DOHH2 (cell line): Measurements from ENCODE around the gene KCTD21.

Experiments used
- H3F3A ChIP-seq: fragments of 200-600 bp; sonication (generic), shearing (Covaris generic); 2 replicates; pipeline ENCODE4 v1.6.0; 2016; ENCODE audit warnings: antibody characterized with exemption, mild to moderate bottlenecking; ENCODE audit not compliant: control insufficient read depth, insufficient read depth
- H3K27ac ChIP-seq: fragments of 200-600 bp; sonication (generic); 2 replicates; pipeline ENCODE4 v1.5.1; 2014; ENCODE audit warnings: low read depth, mild to moderate bottlenecking, low read length, moderate library complexity
- H3K27me3 ChIP-seq: fragments of 200-600 bp; sonication (generic); 2 replicates; pipeline ENCODE4 v1.6.1; 2014; ENCODE audit warnings: mild to moderate bottlenecking, low read length, mixed read lengths; ENCODE audit not compliant: control insufficient read depth
- H3K36me3 ChIP-seq: fragments of 200-600 bp; sonication (generic); 2 replicates; pipeline ENCODE4 v1.6.1; 2014; ENCODE audit warnings: mild to moderate bottlenecking, low read length, moderate library complexity, mixed read lengths; ENCODE audit not compliant: control insufficient read depth
- H3K4me1 ChIP-seq: fragments of 200-600 bp; sonication (generic); 2 replicates; pipeline ENCODE4 v1.6.1; 2014; ENCODE audit warnings: mild to moderate bottlenecking, low read length, mixed read lengths; ENCODE audit not compliant: control insufficient read depth
- H3K4me2 ChIP-seq: fragments of 200-600 bp; sonication (generic); 2 replicates; pipeline ENCODE4 v1.6.0; 2014; ENCODE audit warnings: mild to moderate bottlenecking, low read length, moderate library complexity
- H3K4me3 ChIP-seq: fragments of 200-600 bp; sonication (generic); 2 replicates; pipeline ENCODE4 v1.5.1; 2014; ENCODE audit warnings: mild to moderate bottlenecking, low read length, mixed read lengths
- H3K79me2 ChIP-seq: fragments of 200-600 bp; sonication (generic); 2 replicates; pipeline ENCODE4 v1.6.1; 2014; ENCODE audit warnings: mild to moderate bottlenecking, low read length, mixed read lengths; ENCODE audit not compliant: control insufficient read depth
- H3K9me2 ChIP-seq: fragments of 200-600 bp; sonication (generic); replicated peaks from 2 replicates; pipeline ENCODE4 v1.6.1; 2014; ENCODE audit warnings: mild to moderate bottlenecking, low read length, mixed read lengths; ENCODE audit not compliant: control insufficient read depth
- H3K9me3 ChIP-seq: fragments of 200-600 bp; sonication (generic); 2 replicates; pipeline ENCODE4 v1.6.1; 2014; ENCODE audit warnings: antibody characterized with exemption, low read length, mixed read lengths; ENCODE audit not compliant: control insufficient read depth, insufficient read depth
- H4K20me1 ChIP-seq: fragments of 200-600 bp; sonication (generic); 2 replicates; pipeline ENCODE4 v1.6.0; 2014; ENCODE audit warnings: low read depth, mild to moderate bottlenecking, antibody characterized with exemption, low read length, moderate library complexity; ENCODE audit not compliant: control insufficient read depth, insufficient read depth
- EZH2phosphoT487 ChIP-seq: fragments of 200-600 bp; sonication (generic); IDR thresholded peaks from 2 replicates; pipeline ENCODE4 v1.6.1; 2017; ENCODE audit warnings: borderline replicate concordance, mild to moderate bottlenecking, antibody characterized with exemption, low read length, moderate library complexity, mixed read lengths
- TF ChIP-seq, protein P1 (sequence below): fragments of 200-600 bp; sonication (generic); IDR thresholded peaks from one replicate; pipeline ENCODE4 v1.5.1; 2014; ENCODE audit warnings: antibody characterized with exemption, mild to moderate bottlenecking, low read depth, low read length; ENCODE audit not compliant: poor library complexity, severe bottlenecking

KCTD21 gene

DNA sequence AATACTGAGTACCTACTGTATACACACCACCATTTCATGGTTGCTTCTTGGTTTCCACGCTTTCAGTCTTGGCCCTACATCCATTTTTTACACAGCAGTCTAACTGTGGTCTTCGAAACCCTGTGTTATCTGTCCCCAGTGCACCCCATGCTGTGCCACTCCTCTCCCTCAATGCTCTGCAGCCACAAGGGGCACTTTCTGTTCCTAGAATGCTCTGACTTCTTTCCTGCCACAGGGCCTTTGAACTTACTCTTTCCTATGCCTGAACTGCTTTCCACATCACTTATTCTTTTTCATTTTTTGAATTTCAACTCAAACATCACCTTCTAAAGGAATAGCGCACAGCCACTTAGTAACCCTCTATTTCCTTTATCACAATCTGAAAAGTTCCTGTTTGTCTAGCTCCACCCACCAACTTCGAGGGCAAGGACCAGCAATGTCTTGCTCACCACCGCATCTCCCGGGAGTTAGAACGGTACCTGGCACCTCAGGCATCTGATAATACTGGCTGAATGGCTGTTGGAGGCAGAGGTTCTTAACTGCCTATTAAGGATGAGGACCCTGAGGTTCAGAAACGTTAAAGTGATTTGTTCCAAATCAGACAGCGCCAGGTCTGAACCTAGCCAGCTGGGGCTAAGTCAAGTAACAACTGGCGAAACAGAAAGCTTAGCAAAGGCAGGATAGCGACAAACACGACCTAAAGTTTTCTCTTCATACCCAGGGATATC lies 49.6 kb downstream of the KCTD21 start:
- Histone ChIP-seq H3F3A (no peaks in the 10 kb centered on the region), H3K27ac (peak overlapping the region; percentile 58), H3K4me3 (peak overlapping the region; percentile 96), H3K79me2 (peaks cover 65% of the 10 kb centered on the region), H3K27me3 (no peaks in the 10 kb centered on the region), H3K4me1 (peaks cover 36% of the 10 kb centered on the region), H3K9me2 (no peaks in the 10 kb centered on the region), H3K9me3 (no peaks in the 10 kb centered on the region), H3K4me2 (peak overlapping the region; percentile 88), H3K36me3 (peaks cover 50% of the 10 kb centered on the region), H4K20me1 (no peaks in the 10 kb centered on the region)
- no peak for TF ChIP-seq EZH2phosphoT487
- TF ChIP-seq, protein P1, sequence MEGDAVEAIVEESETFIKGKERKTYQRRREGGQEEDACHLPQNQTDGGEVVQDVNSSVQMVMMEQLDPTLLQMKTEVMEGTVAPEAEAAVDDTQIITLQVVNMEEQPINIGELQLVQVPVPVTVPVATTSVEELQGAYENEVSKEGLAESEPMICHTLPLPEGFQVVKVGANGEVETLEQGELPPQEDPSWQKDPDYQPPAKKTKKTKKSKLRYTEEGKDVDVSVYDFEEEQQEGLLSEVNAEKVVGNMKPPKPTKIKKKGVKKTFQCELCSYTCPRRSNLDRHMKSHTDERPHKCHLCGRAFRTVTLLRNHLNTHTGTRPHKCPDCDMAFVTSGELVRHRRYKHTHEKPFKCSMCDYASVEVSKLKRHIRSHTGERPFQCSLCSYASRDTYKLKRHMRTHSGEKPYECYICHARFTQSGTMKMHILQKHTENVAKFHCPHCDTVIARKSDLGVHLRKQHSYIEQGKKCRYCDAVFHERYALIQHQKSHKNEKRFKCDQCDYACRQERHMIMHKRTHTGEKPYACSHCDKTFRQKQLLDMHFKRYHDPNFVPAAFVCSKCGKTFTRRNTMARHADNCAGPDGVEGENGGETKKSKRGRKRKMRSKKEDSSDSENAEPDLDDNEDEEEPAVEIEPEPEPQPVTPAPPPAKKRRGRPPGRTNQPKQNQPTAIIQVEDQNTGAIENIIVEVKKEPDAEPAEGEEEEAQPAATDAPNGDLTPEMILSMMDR: no peak

GRCh38 chr11:78138291-78138690 lies 50.1 kb downstream of the KCTD21 start:
- peaks cover 69% of the 10 kb centered on the region for H3K79me2 ChIP-seq
- H3K4me3 ChIP-seq: peak overlapping the region; percentile 96
- H3K27me3 ChIP-seq: no peaks in the 10 kb centered on the region
- TF ChIP-seq, protein P1: no peak
- no peak for TF ChIP-seq EZH2phosphoT487
- no peaks in the 10 kb centered on the region for H3K9me2 ChIP-seq
- no peaks in the 10 kb centered on the region for H4K20me1 ChIP-seq
- no peaks in the 10 kb centered on the region for H3F3A ChIP-seq
- peaks cover 32% of the 10 kb centered on the region for H3K4me1 ChIP-seq
- H3K36me3 ChIP-seq: peaks cover 51% of the 10 kb centered on the region
- H3K27ac ChIP-seq: no peak overlapping the region
- H3K4me2 ChIP-seq: peak overlapping the region; percentile 88
- no peaks in the 10 kb centered on the region for H3K9me3 ChIP-seq

GRCh38 chr11:78132475-78132874 lies 56.0 kb downstream of the KCTD21 start:
- Histone ChIP-seq H3K27me3 (no peaks in the 10 kb centered on the region), H3F3A (no peaks in the 10 kb centered on the region), H3K4me2 (no peak overlapping the region), H3K36me3 (peaks cover 32% of the 10 kb centered on the region), H3K4me3 (no peak overlapping the region), H4K20me1 (no peaks in the 10 kb centered on the region), H3K9me2 (no peaks in the 10 kb centered on the region), H3K27ac (no peak overlapping the region), H3K79me2 (peaks cover 68% of the 10 kb centered on the region), H3K9me3 (no peaks in the 10 kb centered on the region), H3K4me1 (peaks cover 3% of the 10 kb centered on the region; the same call in 1 of the 2 replicates)
- no peak for TF ChIP-seq EZH2phosphoT487
- TF ChIP-seq, protein P1: no peak
